HG03095 (cell line): ENCODE data around the gene CNNM3.

Experiments
- ATAC-seq: cut with Tn5 transposase; IDR thresholded peaks from one replicate; pipeline ENCODE4 v1.9.1; 2021; ENCODE audit warnings: moderate library complexity; ENCODE audit not compliant: unreplicated experiment

The CNNM3 gene

GRCh38 chr2:96816836-96817702 is 1.0 kb downstream of the CNNM3 start:
- no peak for ATAC-seq

DNA sequence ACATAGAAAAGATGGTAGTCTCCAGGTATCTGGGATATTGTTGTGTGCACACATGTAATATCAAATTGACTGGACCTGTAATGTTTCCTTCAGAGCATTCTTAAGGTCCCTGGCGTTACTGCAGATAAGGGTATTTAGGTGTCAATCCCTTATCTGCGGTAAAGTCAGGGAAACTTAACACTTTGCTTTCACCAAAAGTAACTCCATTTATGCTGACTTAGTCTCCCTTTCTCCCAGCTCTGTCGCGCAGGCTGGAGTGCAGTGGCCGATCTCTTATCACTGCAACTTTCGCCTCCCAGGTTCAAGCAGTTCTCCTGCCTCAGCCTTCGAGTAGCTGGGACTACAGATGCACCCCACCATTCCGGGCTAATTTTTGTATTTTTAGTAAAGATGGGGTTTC is 1.8 kb downstream of the CNNM3 start:
- no peak for ATAC-seq

GRCh38 chr2:96819128-96819875 is 3.2 kb downstream of the CNNM3 start:
- ATAC-seq, result no peak

DNA sequence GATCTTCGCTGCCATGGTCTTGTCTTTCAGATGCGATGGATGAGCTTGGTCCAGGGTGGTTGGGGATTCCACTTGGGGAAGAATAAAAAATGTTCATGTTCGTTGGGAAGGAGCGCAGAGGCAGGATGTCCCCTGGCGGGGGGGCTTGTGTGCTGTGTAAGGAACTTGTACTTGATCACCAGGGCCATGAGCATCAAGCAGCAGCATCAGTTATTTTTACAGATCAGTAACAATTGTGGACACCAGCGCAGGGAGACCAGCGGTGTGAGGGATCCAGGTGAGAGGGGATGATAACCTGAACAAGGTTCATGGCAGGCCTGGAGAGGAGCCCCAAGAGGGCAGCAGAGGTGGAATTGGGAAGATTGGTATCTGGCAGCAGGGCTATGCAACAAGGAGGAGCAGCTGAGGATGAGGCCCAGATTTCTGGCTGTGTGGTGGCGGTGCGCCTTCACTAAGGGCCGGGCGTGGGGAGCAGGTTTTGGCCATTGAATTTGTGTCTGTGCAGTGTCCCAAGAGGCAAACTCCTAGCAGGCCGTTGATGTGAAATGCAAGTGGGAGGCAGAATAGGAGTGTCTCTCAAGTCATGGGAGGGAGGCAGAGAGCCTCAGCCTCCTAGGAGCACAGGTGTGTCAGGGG is 3.9 kb downstream of the CNNM3 start:
- ATAC-seq, result no peak

GRCh38 chr2:96821113-96821675 is 5.1 kb downstream of the CNNM3 start:
- ATAC-seq, result no peak

GRCh38 chr2:96822786-96823185 is 6.7 kb downstream of the CNNM3 start:
- ATAC-seq, result no peak

GRCh38 chr2:96823198-96823597 is 7.1 kb downstream of the CNNM3 start:
- ATAC-seq, result no peak

DNA sequence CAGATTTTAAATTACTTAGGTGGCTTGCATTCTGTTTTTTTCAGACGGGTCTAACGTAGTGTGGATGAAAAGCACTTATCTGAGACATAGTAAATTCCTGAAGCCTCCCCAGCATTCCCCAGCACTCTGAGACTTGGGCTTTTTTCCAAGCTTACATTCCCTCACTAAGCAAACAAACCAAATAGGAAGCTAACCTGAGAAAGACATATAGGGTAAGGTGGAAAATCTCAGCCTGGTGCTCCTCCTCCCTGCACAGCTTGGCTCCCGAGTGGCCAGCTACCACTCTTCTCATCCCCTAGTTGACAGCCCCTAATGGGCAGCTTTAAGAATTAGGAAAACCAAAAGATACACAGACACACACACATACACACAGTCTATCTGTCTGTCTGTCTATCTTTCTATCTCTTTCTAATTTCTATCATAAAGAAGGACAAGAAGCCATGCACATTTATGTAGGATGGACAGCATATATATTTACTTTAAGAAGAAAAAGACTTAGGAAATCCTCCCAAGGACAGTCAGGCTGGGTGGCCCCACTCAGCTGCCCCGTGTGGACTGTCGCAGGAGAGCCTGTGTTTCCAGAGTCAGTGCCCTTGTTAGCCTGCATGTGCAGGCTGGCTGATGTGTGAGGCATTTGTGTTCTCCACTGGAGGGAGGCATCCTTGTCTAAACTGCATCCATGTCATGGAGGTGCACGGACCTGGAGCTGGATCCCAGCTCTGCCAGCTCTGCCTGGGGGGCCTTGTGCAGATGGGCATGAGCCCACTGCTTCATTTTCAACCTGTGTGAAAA is 8.2 kb downstream of the CNNM3 start:
- no peak for ATAC-seq

GRCh38 chr2:96825057-96825456 is 9.0 kb downstream of the CNNM3 start:
- ATAC-seq, result no peak

- ATAC-seq, result no peak
Measured at GRCh38 chr2:96826546-96827278, 10.6 kb downstream of the CNNM3 start.

- no peak for ATAC-seq
Measured at GRCh38 chr2:96828436-96828835, 12.4 kb downstream of the CNNM3 start.

GRCh38 chr2:96828874-96829273 is 12.8 kb downstream of the CNNM3 start:
- ATAC-seq, result no peak

- ATAC-seq, result no peak
Measured at GRCh38 chr2:96830044-96830562, 14.0 kb downstream of the CNNM3 start.

DNA sequence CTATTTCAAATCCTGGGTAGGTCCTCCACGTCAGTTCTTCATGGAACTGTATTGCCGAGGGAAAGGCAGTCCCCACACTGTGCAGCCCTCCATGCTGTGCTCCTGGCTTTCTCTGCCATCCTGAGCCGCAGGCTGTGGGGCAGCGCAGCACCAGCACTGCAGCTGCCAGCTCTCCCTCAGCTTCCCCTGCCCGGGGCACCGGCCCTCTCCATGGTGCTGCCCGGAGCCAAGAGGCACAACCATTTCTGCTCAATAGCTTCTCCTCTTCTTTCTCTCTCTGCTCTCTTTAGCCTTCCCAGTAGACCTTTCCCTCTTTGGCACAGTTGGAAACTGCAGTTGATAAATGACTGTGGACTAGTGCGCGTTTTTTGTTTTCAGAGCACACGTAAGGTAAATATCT is 15.6 kb downstream of the CNNM3 start:
- no peak for ATAC-seq

DNA sequence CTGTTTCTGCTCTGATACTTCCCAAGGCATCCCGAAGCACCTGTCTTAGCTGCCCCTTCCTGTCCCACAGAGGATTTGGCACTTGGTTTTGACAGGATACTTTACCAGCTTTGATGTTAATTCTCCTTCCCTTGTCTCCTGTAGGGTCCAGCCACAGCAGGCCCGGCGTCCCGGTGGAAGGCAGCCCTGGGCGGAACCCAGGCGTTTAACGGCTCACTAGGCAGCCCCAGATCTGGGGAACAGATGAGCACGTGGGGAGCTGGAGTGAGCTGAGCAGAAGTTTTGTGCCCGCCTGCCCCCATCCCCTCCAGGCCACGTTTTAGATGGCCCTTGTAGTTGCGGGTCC is 16.3 kb downstream of the CNNM3 start:
- ATAC-seq, result no peak

- no peak for ATAC-seq
Measured at GRCh38 chr2:96832754-96833507, 16.9 kb downstream of the CNNM3 start.

- ATAC-seq, result no peak
Measured at GRCh38 chr2:96835830-96836229, 19.8 kb downstream of the CNNM3 start.

DNA sequence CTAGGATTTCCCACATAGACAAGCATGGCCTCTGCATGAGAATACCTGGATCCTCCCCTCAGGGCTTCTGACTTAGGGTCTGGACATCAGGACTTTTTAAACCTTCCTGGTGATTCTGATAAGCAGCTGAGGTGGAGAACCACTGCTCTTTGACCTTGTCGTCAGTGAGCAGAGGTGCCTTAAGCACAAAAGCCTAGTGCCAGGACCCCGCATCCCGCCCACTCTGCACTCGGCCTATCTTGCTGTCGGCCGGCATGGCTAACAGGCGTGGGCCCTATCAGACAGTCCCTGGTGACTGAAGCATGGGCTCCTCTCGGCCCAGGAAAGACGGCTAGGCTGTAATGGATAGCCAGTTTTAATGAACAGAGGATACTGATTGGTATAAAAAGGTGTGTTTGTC is 21.5 kb downstream of the CNNM3 start:
- no peak for ATAC-seq
